ELR (cell line): Measurements from ENCODE around the gene CDIP1.

ENCODE experiments used
- DNase-seq: peaks from one replicate; pipeline ENCODE4 v3.0.0-alpha.2; 2015; ENCODE audit warnings: low read depth

Gene CDIP1

GRCh38 chr16:4537376-4538343 is 913 bp downstream of the CDIP1 start:
- DNase-seq: peak; percentile 36

DNA sequence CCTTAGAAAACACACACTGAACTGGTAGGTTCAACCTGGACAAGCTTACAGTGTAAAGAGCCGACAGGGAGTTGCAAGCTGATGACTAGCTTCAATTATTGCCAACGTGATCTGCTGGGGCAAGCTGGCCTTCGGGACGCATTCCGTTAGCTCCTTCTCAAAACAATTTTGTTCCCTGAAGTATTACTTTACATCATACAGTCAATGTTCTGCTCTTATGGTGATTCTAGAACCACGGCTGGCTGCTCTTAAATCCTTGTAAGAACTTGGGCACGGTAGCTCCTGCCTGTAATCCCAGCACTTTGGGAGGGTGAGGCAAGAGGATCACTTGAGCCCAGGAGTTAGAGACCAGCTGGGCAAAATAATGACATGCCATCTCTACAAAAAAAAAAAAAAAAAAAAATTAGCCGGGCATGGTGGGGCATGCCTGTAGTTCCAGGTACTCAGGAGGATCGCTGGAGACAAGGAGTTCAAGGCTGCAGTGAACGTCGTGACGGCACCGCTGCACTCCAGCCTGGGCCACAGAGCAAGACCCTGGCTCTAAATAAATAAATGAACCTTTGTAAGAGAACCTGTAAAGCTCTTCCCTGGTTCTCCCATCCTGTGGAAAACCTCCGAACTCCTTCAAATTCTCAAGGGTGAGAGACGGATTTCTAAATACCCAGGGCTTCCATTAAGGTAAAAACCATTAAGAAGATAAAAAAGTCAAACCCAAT is 2.0 kb downstream of the CDIP1 start:
- no peak for DNase-seq

GRCh38 chr16:4535627-4536108 is 2.9 kb downstream of the CDIP1 start:
- DNase-seq: no peak

DNA sequence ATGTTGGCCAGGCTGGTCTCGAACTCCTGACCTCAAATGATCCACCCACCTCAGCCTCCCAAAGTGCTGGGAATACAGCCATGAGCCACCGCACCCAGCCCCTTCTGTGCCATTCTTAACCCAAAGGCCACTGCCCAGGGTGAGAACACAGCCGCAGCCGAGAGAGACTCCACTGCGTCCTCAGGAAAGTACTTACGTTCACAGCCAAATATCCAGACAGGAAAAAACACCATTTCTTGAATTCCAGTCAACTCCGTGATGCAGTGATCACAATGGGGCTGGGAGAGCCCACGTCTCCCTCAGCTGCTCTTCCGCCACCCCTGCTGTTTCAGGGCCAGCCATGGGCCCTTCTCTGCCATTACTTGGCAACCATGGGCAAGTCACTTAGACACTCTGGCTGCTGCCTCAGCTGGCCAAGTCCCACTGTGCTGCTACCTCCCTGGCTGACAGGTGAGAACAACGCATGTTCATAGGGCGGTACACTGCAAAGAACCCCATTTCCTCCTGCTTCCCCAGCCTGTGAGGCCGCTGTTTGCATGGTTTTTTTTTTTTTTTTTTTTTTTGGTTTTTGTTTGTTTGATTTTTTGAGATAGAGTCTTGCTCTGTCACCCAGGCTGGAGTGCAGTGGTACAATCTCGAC is 4.3 kb downstream of the CDIP1 start:
- DNase-seq: no peak

DNA sequence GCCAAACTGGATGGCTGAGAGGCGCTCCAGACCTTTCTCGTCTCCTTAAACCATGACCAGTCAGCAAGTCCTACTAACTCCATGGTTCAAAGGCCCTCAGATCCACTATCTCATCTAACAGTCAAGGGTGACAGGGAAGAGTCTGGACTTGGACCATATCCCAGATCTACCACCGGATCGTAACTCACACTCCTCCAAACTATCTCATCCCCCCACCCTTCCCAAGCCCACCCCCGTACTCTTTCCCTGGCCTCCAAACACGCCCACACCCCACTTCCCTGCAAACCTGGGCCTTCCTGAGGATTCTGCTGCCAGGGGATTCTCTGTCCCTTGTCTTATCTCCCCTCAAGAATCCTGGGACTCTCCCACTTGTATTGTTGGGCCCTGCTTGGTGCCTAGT is 5.1 kb downstream of the CDIP1 start:
- no peak for DNase-seq

- DNase-seq: no peak
Observed at GRCh38 chr16:4532238-4532637, 6.3 kb downstream of the CDIP1 start.

GRCh38 chr16:4531811-4532210 is 6.8 kb downstream of the CDIP1 start:
- DNase-seq: no peak

DNA sequence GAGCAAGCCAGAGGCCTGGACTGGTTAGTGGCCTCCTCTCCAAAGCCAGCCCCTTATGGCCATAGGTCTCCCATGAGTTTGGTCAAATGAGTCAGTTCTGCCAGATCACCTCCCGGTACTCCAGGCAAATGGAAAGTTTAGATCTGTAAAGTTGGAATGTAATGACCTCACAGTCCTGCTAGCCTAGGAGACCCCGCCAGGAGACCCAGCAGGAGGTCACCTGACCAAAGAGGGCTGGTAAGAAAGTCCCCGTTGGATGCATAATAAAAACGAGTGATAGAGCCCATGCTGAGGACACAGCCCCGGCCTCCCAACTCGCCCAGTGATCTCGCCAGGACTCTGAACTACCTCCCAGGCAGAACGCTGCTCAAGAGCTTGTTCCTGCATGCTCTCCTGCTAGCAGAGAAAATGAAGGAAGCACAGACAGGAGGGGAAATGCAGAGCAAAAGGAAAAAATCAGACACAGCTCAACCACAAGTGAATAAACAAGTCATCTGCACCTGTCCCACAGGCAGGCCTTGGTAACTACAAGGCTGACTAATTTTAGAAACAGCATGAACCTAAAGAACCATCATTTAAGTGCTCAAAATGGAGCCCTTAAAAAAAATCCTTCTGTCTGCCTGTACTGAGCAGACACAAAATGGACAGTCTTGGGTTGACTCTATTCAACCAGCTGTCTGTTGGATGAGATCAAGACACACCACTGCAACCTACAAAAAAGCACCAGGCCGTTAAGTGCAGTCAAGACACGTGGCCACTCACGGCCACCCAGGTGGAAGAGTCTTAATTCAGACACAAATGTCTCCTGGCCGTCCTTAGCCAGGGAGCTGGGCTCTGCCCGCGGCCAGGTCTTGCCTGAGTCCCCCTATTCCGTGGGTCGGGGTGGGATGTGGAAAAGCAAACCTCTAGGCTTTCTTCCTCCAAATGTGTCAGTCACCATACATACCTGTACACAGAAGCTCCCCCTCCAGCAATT is 9.2 kb downstream of the CDIP1 start:
- peak; percentile 43 for DNase-seq

DNA sequence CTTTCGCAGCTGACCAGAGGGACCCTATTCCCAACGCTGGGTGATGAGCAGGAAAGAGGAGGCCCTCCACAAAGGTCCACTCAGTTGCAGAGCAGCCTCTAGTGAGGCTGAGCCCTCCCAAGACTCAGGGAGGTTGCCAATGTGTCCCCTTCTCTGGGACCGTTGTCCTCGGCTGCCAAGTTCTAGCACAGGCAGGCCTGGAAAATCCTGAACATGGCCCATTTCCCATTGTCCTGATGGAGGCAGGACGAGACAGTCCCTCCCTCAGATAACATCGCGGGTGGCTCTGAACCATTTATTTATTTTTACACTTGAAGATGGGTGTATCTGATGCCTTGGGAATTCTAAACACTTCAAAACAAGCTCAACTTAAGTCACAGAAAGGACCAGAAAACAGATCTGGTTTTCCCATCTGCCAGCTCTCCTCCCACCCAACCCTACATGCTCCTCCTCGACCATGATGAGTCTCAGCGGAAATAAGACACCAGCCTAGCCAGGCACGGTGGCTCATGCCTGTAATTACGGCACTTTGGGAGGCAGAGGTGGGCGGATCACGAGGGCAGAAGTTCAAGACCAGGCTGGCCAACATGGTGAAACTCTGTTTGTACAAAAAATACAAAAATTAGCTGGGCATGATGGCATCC is 12.8 kb downstream of the CDIP1 start:
- DNase-seq: no peak

DNA sequence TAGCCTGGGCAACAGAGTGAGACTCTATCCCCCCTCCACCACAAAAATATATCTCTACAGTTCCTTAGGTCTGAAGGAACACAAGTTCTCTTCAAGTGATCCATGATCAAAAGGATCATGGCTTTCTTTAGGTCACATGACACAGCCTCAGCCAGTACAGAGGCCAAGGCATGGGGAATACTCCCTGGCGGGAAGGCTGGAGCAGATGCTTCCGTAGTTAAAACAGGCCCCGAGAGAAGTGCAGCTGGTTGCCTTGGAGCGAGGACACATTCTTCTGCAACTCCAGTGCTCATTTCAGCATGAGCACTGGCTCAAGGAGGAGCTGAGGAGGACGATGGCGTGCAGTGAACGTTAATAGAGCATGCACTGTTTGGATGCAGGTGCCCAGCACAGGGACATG is 13.5 kb downstream of the CDIP1 start:
- DNase-seq: no peak

- DNase-seq: no peak
Observed at GRCh38 chr16:4524571-4524970, 14.0 kb downstream of the CDIP1 start.

DNA sequence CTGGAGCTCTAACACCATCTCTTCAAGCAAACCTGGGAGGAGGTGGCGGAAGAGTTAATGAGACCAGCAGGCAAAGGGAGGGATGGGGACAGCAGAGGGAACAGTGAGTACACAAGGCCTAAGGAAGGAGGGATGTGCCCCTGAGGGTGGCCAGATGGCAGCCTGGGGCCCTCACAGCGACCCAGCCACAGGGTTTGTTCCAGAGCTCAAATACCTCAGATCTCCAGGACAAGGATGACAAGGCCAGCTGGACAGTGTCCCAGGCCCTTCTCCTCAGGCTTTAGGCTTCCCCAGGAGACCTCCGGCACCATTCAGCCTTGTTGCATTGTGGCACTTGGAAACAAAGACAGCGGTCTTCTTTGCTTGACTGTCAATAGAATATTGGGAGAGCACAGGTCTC is 14.9 kb downstream of the CDIP1 start:
- no peak for DNase-seq

DNA sequence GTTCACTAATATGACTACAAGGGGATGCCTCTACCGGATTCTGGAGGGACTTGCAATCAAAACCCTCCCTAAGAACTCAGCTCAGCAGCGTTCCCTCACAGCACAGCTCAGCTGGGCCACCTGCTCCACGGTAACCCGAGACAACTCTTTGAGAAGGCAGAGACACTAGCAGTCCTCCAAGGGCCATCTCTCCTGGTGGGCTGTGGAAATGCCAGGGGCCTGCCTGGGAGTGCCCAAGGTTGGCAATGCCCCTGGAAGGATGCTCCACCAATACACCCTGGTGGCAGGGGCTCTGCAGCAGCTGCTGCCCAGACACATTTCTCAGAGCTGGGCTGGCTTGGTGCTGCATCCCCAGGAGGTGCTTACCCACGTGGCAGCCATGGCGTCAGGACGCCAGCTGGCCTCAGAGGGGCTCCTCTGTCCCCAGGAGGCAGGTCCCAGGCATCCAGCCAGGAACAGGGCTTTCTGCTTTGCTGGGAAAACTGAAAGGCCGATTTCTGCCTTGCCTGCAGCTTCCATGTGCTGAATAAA is 16.5 kb downstream of the CDIP1 start:
- DNase-seq: no peak

- DNase-seq: no peak
Observed at GRCh38 chr16:4520913-4521312, 17.7 kb downstream of the CDIP1 start.

GRCh38 chr16:4519274-4520058 is 19.1 kb downstream of the CDIP1 start:
- no peak for DNase-seq

DNA sequence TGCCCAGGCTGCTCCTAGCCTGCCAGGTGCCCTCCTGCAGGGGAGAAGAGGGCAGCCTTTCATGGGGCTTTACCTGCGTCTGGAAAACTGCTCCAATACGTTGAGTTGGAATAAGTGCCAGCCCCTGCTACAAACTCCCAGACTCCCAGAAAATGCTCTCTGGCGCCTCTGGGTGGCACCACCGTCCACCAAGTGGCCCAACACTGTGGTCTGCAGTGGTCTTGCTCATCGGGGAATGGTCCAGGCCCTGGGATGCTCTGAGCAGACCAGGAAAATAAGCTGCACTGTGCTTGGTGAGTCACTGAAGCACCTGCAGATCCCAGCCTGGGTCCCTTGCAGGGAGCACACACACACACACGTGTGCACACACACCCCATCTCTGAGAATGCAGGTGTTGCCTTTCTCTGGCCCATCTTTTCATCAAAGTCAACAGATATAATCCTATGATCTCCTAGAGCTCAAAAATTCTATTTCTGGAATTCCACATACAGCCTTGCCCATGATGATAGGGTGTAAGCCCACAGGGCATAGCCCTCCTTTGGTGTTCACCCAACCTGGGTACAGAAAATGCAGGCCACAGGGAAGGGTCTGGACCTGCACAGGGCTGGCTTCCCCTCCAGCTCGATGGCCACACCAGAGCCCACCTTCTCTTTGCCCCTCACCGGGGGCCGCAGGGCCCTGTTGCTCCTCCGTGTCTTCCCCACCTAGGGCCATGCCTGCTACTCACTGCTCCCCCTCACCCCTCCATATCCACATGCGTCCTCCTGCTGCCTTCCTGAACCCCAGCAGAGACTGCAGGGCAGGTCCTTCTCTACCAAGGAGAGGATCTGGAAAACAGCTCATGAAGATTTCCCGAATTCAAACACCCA is 20.5 kb downstream of the CDIP1 start:
- DNase-seq: peak; percentile 51

- DNase-seq: no peak
Observed at GRCh38 chr16:4515611-4516233, 22.9 kb downstream of the CDIP1 start.

DNA sequence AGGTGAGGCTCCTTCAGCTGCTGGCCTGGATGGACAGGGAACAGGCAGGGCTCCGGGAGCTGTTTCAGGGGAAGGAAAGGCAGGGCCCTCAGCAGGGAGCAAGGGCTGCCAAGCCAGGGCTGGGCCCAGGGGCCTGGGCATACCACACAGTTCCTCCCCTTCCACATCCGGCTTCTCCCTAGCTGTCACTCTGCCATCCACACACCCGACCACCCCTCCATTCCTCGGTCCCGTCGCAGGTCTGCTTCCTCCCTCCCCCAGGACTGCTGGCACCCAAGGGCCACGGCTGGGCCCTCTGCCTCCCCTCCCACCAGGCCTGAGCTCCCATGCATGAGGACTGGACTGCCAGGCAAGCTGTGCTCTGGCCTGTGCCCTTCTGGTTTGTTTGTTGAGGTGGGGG is 24.0 kb downstream of the CDIP1 start:
- no peak for DNase-seq
